GM12878 (cell line): ENCODE results near the gene UBE2D3. TPM values are rescaled to one million over a fixed set of nuclear protein-coding genes. Genes with fewer than 3 reads are reported as not detected.

Experiments
- ATAC-seq: fragments of 200-7000 bp; cut with Tn5 transposase; 3 replicates; pipeline ENCODE4 v1.9.1; 2020; ENCODE audit warnings: mild to moderate bottlenecking, moderate library complexity
- BruUV-seq: library from RNA; stranded (reverse); fragments of 400-500 nt; replicated peaks from 2 replicates; lab custom pipeline; 2021; lab: Mats Ljungman, UMichigan
- CTCF ChIA-PET: fragments of 300-600 bp; sonication (Branson Sonifier 250); formaldehyde crosslinking; extraction: SDS; loops from one replicate; lab custom pipeline; 2021; ENCODE audit warnings: inconsistent platforms; lab: Yijun Ruan, JAX
- POLR2A ChIA-PET: fragments of 350-600 bp; formaldehyde crosslinking; extraction: SDS; loops from one replicate; lab custom pipeline; 2021; ENCODE audit warnings: inconsistent platforms; lab: Charles Lee
- RAD21 ChIA-PET: fragments of 300-600 bp; sonication (Branson Sonifier 250); formaldehyde crosslinking; loops from one replicate; lab custom pipeline; 2023; ENCODE audit warnings: antibody characterized with exemption; ENCODE audit not compliant: unreplicated experiment; lab: Charles Lee
- SMC1A ChIA-PET: fragments of 300-600 bp; sonication (Branson Sonifier 250); formaldehyde crosslinking; loops from one replicate; lab custom pipeline; 2023; ENCODE audit not compliant: unreplicated experiment, uncharacterized antibody; lab: Charles Lee
- DNase-seq: peaks from one replicate; pipeline ENCODE4 v3.0.0-alpha.2; 2011; ENCODE audit warnings: low read depth, low spot score
- FAIRE-seq: peaks from 3 replicates; lab custom pipeline; 2011; peaks lifted over from hg19 to GRCh38; lab: Jason Lieb, UNC
- H2AFZ ChIP-seq: 2 replicates; pipeline ENCODE4 v1.6.0; 2011; ENCODE audit warnings: low read depth, low read length, control low read depth; ENCODE audit not compliant: control insufficient read depth
- H3K27ac ChIP-seq: 2 replicates; pipeline ENCODE4 v1.5.1; 2011; ENCODE audit warnings: control low read depth; ENCODE audit not compliant: control insufficient read depth, insufficient read depth
- H3K27me3 ChIP-seq, 2 experiments: replicated peaks in 1 of 2; 2 replicates each; pipeline versions ENCODE4 v1.6.0 to v1.6.1; 2011; ENCODE audit warnings: low read length in 1 of 2; ENCODE audit not compliant: control insufficient read depth in 2 of 2, insufficient read depth in 2 of 2
- H3K36me3 ChIP-seq, 2 experiments: 2 replicates each; pipeline ENCODE4 v1.5.1; 2011; ENCODE audit warnings: low read length in 1 of 2; ENCODE audit not compliant: control insufficient read depth in 2 of 2, insufficient read depth in 2 of 2
- H3K4me1 ChIP-seq: 2 replicates; pipeline ENCODE4 v1.6.1; 2011; ENCODE audit warnings: mild to moderate bottlenecking, low read length, moderate library complexity, mixed read lengths; ENCODE audit not compliant: control insufficient read depth, insufficient read depth
- H3K4me2 ChIP-seq: 2 replicates; pipeline ENCODE4 v1.6.0; 2011; ENCODE audit warnings: control low read depth; ENCODE audit not compliant: control insufficient read depth, insufficient read depth
- H3K4me3 ChIP-seq: fragments of 200-600 bp; sonication (generic); 2 replicates; pipeline ENCODE4 v1.5.1; 2016
- H3K79me2 ChIP-seq: 2 replicates; pipeline ENCODE4 v1.6.0; 2011; ENCODE audit warnings: low read length; ENCODE audit not compliant: control insufficient read depth, insufficient read depth
- H3K9ac ChIP-seq: 2 replicates; pipeline ENCODE4 v1.8.0; 2011; ENCODE audit warnings: low read length, control low read depth, mixed read lengths; ENCODE audit not compliant: control insufficient read depth, insufficient read depth
- H3K9me3 ChIP-seq: replicated peaks from 3 replicates; pipeline ENCODE4 v1.5.1; 2011; ENCODE audit warnings: mild to moderate bottlenecking, low read length; ENCODE audit not compliant: control insufficient read depth, insufficient read depth
- H4K20me1 ChIP-seq: 2 replicates; pipeline ENCODE4 v1.6.0; 2011; ENCODE audit not compliant: control insufficient read depth, insufficient read depth
- BACH1 ChIP-seq: fragments of 450-650 bp; IDR thresholded peaks from 2 replicates; pipeline ENCODE4 v1.6.1; 2017; ENCODE audit warnings: mild to moderate bottlenecking, borderline replicate concordance
- BHLHE40 ChIP-seq, 2 experiments: fragments of 450-650 bp in 1 of 2; IDR thresholded peaks; 2 replicates each; pipeline ENCODE4 v1.6.1; 2011 to 2017; ENCODE audit warnings: low read depth in 2 of 2, borderline replicate concordance in 1 of 2, improper control_type of control experiment in 1 of 2, low read length in 1 of 2, mild to moderate bottlenecking in 1 of 2
- IRF4 ChIP-seq: IDR thresholded peaks from 2 replicates; pipeline ENCODE4 v1.6.1; 2011; ENCODE audit warnings: low read depth, low read length
- KLF5 ChIP-seq: fragments of 450-650 bp; IDR thresholded peaks from 2 replicates; pipeline ENCODE4 v1.6.1; 2014; ENCODE audit warnings: mild to moderate bottlenecking; ENCODE audit not compliant: partially characterized antibody
- MEF2B ChIP-seq: fragments of 450-650 bp; IDR thresholded peaks from 2 replicates; pipeline ENCODE4 v1.6.1; 2018; ENCODE audit warnings: mild to moderate bottlenecking, moderate library complexity; ENCODE audit not compliant: partially characterized antibody, poor library complexity, severe bottlenecking
- NR2C2 ChIP-seq: IDR thresholded peaks from 2 replicates; pipeline ENCODE4 v1.6.1; 2011; ENCODE audit warnings: borderline replicate concordance, low read depth; ENCODE audit not compliant: control insufficient read depth, insufficient read length
- RAD21 ChIP-seq: IDR thresholded peaks from 2 replicates; pipeline ENCODE4 v1.6.1; 2011; ENCODE audit warnings: mild to moderate bottlenecking, low read depth, low read length, moderate library complexity; ENCODE audit not compliant: insufficient read depth
- SIN3A ChIP-seq: IDR thresholded peaks from 2 replicates; pipeline ENCODE4 v1.6.1; 2012; ENCODE audit warnings: low read depth, low read length, improper control_type of control experiment
- WRNIP1 ChIP-seq: IDR thresholded peaks from 2 replicates; pipeline ENCODE4 v1.6.1; 2011; ENCODE audit warnings: low read depth, low read length, improper control_type of control experiment, borderline replicate concordance
- YBX1 ChIP-seq: fragments of 450-650 bp; IDR thresholded peaks from 2 replicates; pipeline ENCODE4 v1.6.1; 2016; ENCODE audit warnings: antibody characterized with exemption
- WGBS: methylation state at CpG from one replicate; pipeline ENCODE4 v1.1.6; 2016; ENCODE audit warnings: low lambda C conversion rate; ENCODE audit not compliant: insufficient replicate concordance, insufficient coverage; ENCODE audit errors: missing lambda C conversion rate; 5-methylcytosine and 5-hydroxymethylcytosine counted together
- in situ Hi-C: fragments of 300-500 bp; cut with MboI; formaldehyde crosslinking; loops from 9 replicates; pipeline ENCODE4 v1.14.3; 2018; ENCODE audit warnings: mixed read lengths
- intact Hi-C: fragments of 100-400 bp; cut with micrococcal nuclease; formaldehyde crosslinking; loops from one replicate; pipeline ENCODE4 v1.14.2; 2022; ENCODE audit not compliant: unreplicated experiment
- polyA plus RNA-seq, 11 experiments: library from polyadenylated mRNA; depleted of rRNA in 4 of 11; unstranded in 6 of 11; stranded (reverse) in 5 of 11; fragments of >200 nt; fragmentation: Nextera tagmentation in 4 of 11; fragmentation: Illumina TruSeq in 1 of 11; extraction: Ambion mirVana in 4 of 11; extraction: Trizol in 1 of 11; gene quantifications; 1 replicate in 1 of 11; 2 replicates in 10 of 11; pipeline versions ENCODE4 v1.2.1 to v1.2.3, GENCODE V29; 2011 to 2016; ENCODE audit warnings: inconsistent platforms in 2 of 11, missing spikeins in 2 of 11, low read depth in 1 of 11
- total RNA-seq, 4 experiments: library from RNA; depleted of rRNA in 3 of 4; stranded (reverse); fragments of >200 nt in 3 of 4; fragmentation: Illumina TruSeq in 1 of 4; extraction: Trizol in 1 of 4; gene quantifications; 2 replicates each; pipeline versions ENCODE4 v1.2.1 to v1.2.3, GENCODE V29; 2013 to 2021
- TF ChIP-seq, protein P1 (sequence below): fragments of 450-650 bp; conservative IDR thresholded peaks from 2 replicates; pipeline ENCODE4 v1.6.1; 2017; ENCODE audit warnings: mild to moderate bottlenecking, moderate library complexity
- TF ChIP-seq, protein P2 (sequence below): fragments of 450-650 bp; IDR thresholded peaks from 2 replicates; pipeline ENCODE4 v1.6.1; 2017; ENCODE audit warnings: mild to moderate bottlenecking, moderate library complexity
- TF ChIP-seq, protein P3 (sequence below): IDR thresholded peaks from 2 replicates; pipeline ENCODE4 v1.6.1; 2011; ENCODE audit warnings: borderline replicate concordance, low read depth, mild to moderate bottlenecking, moderate library complexity, mixed read lengths, low read length; ENCODE audit not compliant: insufficient read depth; ENCODE audit errors: extremely low read length
- TF ChIP-seq, protein P4 (sequence below): fragments of 450-650 bp; IDR thresholded peaks from 2 replicates; pipeline ENCODE4 v1.6.1; 2017; ENCODE audit warnings: mild to moderate bottlenecking, low read depth, inconsistent platforms; ENCODE audit not compliant: poor library complexity, severe bottlenecking

UBE2D3 gene
- total and polyA plus RNA-seq, 10 of the 15 experiments (the other 5 are each of a cell fraction or from before 2014, with no cell fraction given), result 162 to 572 (median 395) TPM

DNA sequence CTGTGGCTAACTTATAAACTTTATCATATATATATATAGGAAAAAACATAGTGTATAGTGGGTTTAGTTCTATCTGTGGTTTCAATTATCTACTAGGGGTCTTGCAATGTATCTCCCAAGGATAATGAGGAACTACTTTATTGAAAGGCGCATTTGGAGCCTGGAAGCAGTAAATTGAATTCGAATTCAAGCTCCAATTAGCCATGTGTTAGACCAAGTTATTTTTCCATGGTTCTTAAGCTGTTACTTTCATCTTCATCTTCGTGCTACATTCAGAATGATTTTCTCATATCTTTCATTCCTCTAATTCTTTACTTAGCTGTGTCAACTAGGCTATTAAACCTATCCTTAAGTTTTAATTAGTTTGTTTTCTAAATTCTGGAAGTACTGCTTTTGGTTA lies 39.4 kb downstream of the UBE2D3 start:
- no TSS peak for BruUV-seq
- Histone ChIP-seq H4K20me1 (no peaks in the 10 kb centered on the region), H3K27me3 (no peaks in the 10 kb centered on the region), H3K4me2 (no peak overlapping the region), H3K27ac (no peak overlapping the region), H3K9me3 (no peaks in the 10 kb centered on the region; the same call in 1 of the 3 replicates), H3K4me3 (no peak overlapping the region), H2AFZ (no peak overlapping the region), H3K9ac (no peak overlapping the region), H3K79me2 (no peaks in the 10 kb centered on the region), H3K4me1 (no peaks in the 10 kb centered on the region)
- DNase-seq (no peak), ATAC-seq (no peak)
- ChIA-PET RAD21 (interaction anchor here (0.7 kb wide), 1 partner anchor 23 kb away, joined by 3 read pairs; no protein-coding TSS in a partner anchor), CTCF (no interaction called here), SMC1A (no interaction called here), POLR2A (no interaction called here)
- intact Hi-C loops, result no loop called here
- WGBS, result 93% methylated on average over 3 of the region's 3 CpGs
- TF ChIP-seq BHLHE40 (IDR thresholded peaks at IDR 0.05; ENCODE audit: borderline replicate concordance in 1 of 2, low read depth in 2 of 2, low read length in 1 of 2) (no peak), YBX1 (no peak), NR2C2 (no peak), WRNIP1 (no peak), MEF2B (no peak), RAD21 (no peak), IRF4 (no peak), BACH1 (no peak), SIN3A (no peak), KLF5 (no peak)
- TF ChIP-seq, protein P1, sequence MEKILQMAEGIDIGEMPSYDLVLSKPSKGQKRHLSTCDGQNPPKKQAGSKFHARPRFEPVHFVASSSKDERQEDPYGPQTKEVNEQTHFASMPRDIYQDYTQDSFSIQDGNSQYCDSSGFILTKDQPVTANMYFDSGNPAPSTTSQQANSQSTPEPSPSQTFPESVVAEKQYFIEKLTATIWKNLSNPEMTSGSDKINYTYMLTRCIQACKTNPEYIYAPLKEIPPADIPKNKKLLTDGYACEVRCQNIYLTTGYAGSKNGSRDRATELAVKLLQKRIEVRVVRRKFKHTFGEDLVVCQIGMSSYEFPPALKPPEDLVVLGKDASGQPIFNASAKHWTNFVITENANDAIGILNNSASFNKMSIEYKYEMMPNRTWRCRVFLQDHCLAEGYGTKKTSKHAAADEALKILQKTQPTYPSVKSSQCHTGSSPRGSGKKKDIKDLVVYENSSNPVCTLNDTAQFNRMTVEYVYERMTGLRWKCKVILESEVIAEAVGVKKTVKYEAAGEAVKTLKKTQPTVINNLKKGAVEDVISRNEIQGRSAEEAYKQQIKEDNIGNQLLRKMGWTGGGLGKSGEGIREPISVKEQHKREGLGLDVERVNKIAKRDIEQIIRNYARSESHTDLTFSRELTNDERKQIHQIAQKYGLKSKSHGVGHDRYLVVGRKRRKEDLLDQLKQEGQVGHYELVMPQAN, result no peak
- TF ChIP-seq, protein P2, sequence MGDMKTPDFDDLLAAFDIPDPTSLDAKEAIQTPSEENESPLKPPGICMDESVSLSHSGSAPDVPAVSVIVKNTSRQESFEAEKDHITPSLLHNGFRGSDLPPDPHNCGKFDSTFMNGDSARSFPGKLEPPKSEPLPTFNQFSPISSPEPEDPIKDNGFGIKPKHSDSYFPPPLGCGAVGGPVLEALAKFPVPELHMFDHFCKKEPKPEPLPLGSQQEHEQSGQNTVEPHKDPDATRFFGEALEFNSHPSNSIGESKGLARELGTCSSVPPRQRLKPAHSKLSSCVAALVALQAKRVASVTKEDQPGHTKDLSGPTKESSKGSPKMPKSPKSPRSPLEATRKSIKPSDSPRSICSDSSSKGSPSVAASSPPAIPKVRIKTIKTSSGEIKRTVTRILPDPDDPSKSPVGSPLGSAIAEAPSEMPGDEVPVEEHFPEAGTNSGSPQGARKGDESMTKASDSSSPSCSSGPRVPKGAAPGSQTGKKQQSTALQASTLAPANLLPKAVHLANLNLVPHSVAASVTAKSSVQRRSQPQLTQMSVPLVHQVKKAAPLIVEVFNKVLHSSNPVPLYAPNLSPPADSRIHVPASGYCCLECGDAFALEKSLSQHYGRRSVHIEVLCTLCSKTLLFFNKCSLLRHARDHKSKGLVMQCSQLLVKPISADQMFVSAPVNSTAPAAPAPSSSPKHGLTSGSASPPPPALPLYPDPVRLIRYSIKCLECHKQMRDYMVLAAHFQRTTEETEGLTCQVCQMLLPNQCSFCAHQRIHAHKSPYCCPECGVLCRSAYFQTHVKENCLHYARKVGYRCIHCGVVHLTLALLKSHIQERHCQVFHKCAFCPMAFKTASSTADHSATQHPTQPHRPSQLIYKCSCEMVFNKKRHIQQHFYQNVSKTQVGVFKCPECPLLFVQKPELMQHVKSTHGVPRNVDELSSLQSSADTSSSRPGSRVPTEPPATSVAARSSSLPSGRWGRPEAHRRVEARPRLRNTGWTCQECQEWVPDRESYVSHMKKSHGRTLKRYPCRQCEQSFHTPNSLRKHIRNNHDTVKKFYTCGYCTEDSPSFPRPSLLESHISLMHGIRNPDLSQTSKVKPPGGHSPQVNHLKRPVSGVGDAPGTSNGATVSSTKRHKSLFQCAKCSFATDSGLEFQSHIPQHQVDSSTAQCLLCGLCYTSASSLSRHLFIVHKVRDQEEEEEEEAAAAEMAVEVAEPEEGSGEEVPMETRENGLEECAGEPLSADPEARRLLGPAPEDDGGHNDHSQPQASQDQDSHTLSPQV, result no peak
- TF ChIP-seq, protein P3, sequence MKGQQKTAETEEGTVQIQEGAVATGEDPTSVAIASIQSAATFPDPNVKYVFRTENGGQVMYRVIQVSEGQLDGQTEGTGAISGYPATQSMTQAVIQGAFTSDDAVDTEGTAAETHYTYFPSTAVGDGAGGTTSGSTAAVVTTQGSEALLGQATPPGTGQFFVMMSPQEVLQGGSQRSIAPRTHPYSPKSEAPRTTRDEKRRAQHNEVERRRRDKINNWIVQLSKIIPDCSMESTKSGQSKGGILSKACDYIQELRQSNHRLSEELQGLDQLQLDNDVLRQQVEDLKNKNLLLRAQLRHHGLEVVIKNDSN, result no peak
- TF ChIP-seq, protein P4, sequence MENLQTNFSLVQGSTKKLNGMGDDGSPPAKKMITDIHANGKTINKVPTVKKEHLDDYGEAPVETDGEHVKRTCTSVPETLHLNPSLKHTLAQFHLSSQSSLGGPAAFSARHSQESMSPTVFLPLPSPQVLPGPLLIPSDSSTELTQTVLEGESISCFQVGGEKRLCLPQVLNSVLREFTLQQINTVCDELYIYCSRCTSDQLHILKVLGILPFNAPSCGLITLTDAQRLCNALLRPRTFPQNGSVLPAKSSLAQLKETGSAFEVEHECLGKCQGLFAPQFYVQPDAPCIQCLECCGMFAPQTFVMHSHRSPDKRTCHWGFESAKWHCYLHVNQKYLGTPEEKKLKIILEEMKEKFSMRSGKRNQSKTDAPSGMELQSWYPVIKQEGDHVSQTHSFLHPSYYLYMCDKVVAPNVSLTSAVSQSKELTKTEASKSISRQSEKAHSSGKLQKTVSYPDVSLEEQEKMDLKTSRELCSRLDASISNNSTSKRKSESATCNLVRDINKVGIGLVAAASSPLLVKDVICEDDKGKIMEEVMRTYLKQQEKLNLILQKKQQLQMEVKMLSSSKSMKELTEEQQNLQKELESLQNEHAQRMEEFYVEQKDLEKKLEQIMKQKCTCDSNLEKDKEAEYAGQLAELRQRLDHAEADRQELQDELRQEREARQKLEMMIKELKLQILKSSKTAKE, result no peak
- TF ChIP-seq, all 136 proteins: peak for 0
- FAIRE-seq, result no peak
- in situ Hi-C loops, result no loop called here
- H3K36me3 ChIP-seq, result peaks cover 0 to 16% of the 10 kb centered on the region in 2 experiments; a peak in 2 of 4 replicates
